GM18909 (cell line): ENCODE results near the gene SLC22A13.
"Not testable (repeated sequence)": the region's sequence is repeated elsewhere in the genome, so short reads cannot be mapped to it uniquely, and the experiment has no call there.

ENCODE experiments used
- ATAC-seq: cut with Tn5 transposase; IDR thresholded peaks from one replicate; pipeline ENCODE4 v1.9.1; 2021; ENCODE audit warnings: mild to moderate bottlenecking; ENCODE audit not compliant: unreplicated experiment, poor library complexity

The SLC22A13 gene

GRCh38 chr3:38297053-38297452 is 31.4 kb downstream of the SLC22A13 start:
- ATAC-seq = not testable (repeated sequence)

GRCh38 chr3:38297537-38297936 is 31.9 kb downstream of the SLC22A13 start:
- ATAC-seq = no peak

GRCh38 chr3:38297947-38298711 is 32.5 kb downstream of the SLC22A13 start:
- ATAC-seq = no peak

GRCh38 chr3:38306941-38307340 is 41.3 kb downstream of the SLC22A13 start:
- ATAC-seq = no peak

GRCh38 chr3:38307599-38307998 is 42.0 kb downstream of the SLC22A13 start:
- no peak for ATAC-seq

- ATAC-seq = no peak
Measured at GRCh38 chr3:38308456-38308855, 42.8 kb downstream of the SLC22A13 start.

- ATAC-seq = no peak
Measured at GRCh38 chr3:38311476-38311875, 45.9 kb downstream of the SLC22A13 start.

GRCh38 chr3:38311941-38312340 is 46.3 kb downstream of the SLC22A13 start:
- no peak for ATAC-seq

GRCh38 chr3:38312356-38312755 is 46.7 kb downstream of the SLC22A13 start:
- no peak for ATAC-seq

GRCh38 chr3:38313263-38313662 is 47.7 kb downstream of the SLC22A13 start:
- no peak for ATAC-seq

GRCh38 chr3:38313695-38314094 is 48.1 kb downstream of the SLC22A13 start:
- no peak for ATAC-seq

GRCh38 chr3:38314112-38314763 is 48.6 kb downstream of the SLC22A13 start:
- no peak for ATAC-seq

GRCh38 chr3:38314764-38315487 is 49.3 kb downstream of the SLC22A13 start:
- ATAC-seq = no peak

GRCh38 chr3:38315488-38316230 is 50.0 kb downstream of the SLC22A13 start:
- ATAC-seq = no peak

GRCh38 chr3:38316356-38317191 is 51.0 kb downstream of the SLC22A13 start:
- ATAC-seq = no peak

GRCh38 chr3:38317192-38317759 is 51.7 kb downstream of the SLC22A13 start:
- ATAC-seq = no peak

GRCh38 chr3:38318766-38319671 is 53.4 kb downstream of the SLC22A13 start:
- no peak for ATAC-seq

GRCh38 chr3:38320638-38321037 is 55.0 kb downstream of the SLC22A13 start:
- not testable (repeated sequence) for ATAC-seq
